Mesenchymal stem cell (in vitro differentiated cells and primary cell): ENCODE results near the gene WASL.
"Not testable (repeated sequence)": the region's sequence is repeated elsewhere in the genome, so short reads cannot be mapped to it uniquely, and the experiment has no call there.

ENCODE experiments used
- DNase-seq: peaks from one replicate; pipeline ENCODE4 v3.0.0-alpha.2; 2013
- H2AFZ ChIP-seq: one replicate; pipeline ENCODE4 v1.6.1; 2013; ENCODE audit warnings: low read depth, mild to moderate bottlenecking, control low read depth, inconsistent platforms, low read length, moderate library complexity
- H2AK5ac ChIP-seq: 2 replicates; pipeline ENCODE4 v1.6.1; 2013; ENCODE audit warnings: low read length, moderate library complexity, mild to moderate bottlenecking, inconsistent platforms; ENCODE audit not compliant: severe bottlenecking
- H2BK120ac ChIP-seq: one replicate; pipeline ENCODE4 v1.6.1; 2013; ENCODE audit warnings: low read depth, mild to moderate bottlenecking, inconsistent platforms, low read length, moderate library complexity
- H2BK12ac ChIP-seq, 2 experiments: one replicate each; pipeline ENCODE4 v1.6.1; 2013; ENCODE audit warnings: inconsistent platforms in 2 of 2, low read length in 2 of 2, mild to moderate bottlenecking in 2 of 2, moderate library complexity in 2 of 2, control low read depth in 1 of 2
- H2BK15ac ChIP-seq: one replicate; pipeline ENCODE4 v1.6.1; 2013; ENCODE audit warnings: mild to moderate bottlenecking, low read depth, inconsistent platforms; ENCODE audit not compliant: poor library complexity, severe bottlenecking
- H2BK5ac ChIP-seq: 2 replicates; pipeline ENCODE4 v1.6.1; 2013; ENCODE audit warnings: low read depth, mild to moderate bottlenecking, low read length, control low read depth, inconsistent platforms; ENCODE audit not compliant: poor library complexity, severe bottlenecking
- H3K14ac ChIP-seq, 2 experiments: one replicate each; pipeline ENCODE4 v1.6.1; 2013; ENCODE audit warnings: inconsistent platforms in 2 of 2, low read length in 2 of 2, control low read depth in 1 of 2, mild to moderate bottlenecking in 1 of 2, moderate library complexity in 1 of 2
- H3K18ac ChIP-seq, 2 experiments: one replicate each; pipeline ENCODE4 v1.6.1; 2013; ENCODE audit warnings: inconsistent platforms in 2 of 2, low read length in 2 of 2, control low read depth in 1 of 2, low read depth in 1 of 2, mild to moderate bottlenecking in 1 of 2
- H3K23ac ChIP-seq, 2 experiments: one replicate each; pipeline ENCODE4 v1.6.1; 2013; ENCODE audit warnings: inconsistent platforms in 2 of 2, low read length in 2 of 2, mild to moderate bottlenecking in 2 of 2, moderate library complexity in 2 of 2, control low read depth in 1 of 2
- H3K27ac ChIP-seq: 2 replicates; pipeline ENCODE4 v1.5.1; 2013; ENCODE audit warnings: mild to moderate bottlenecking, moderate library complexity, low read length, control low read depth, inconsistent platforms; ENCODE audit not compliant: poor library complexity, severe bottlenecking
- H3K27me3 ChIP-seq, 2 experiments: 2 replicates each; pipeline versions ENCODE4 v1.6.1 to v1.7.0; 2013; ENCODE audit warnings: low read length in 2 of 2, mild to moderate bottlenecking in 2 of 2, moderate library complexity in 2 of 2, control low read depth in 1 of 2, inconsistent platforms in 1 of 2; ENCODE audit not compliant: control insufficient read depth in 1 of 2, insufficient read depth in 1 of 2
- H3K36me3 ChIP-seq, 2 experiments: 2 replicates each; pipeline versions ENCODE4 v1.6.1 to v1.7.0; 2013; ENCODE audit warnings: low read length in 2 of 2, control low read depth in 1 of 2, inconsistent platforms in 1 of 2, low read depth in 1 of 2, mild to moderate bottlenecking in 1 of 2; ENCODE audit not compliant: insufficient read depth in 2 of 2, control insufficient read depth in 1 of 2
- H3K4ac ChIP-seq, 2 experiments: one replicate each; pipeline ENCODE4 v1.6.1; 2013; ENCODE audit warnings: inconsistent platforms in 2 of 2, low read length in 2 of 2, mild to moderate bottlenecking in 2 of 2, moderate library complexity in 2 of 2, control low read depth in 1 of 2, low read depth in 1 of 2
- H3K4me1 ChIP-seq: 2 replicates; pipeline ENCODE4 v1.6.1; 2013; ENCODE audit warnings: low read depth, low read length, control low read depth; ENCODE audit not compliant: control insufficient read depth, insufficient read depth
- H3K4me2 ChIP-seq: 2 replicates; pipeline ENCODE4 v1.6.1; 2013; ENCODE audit warnings: low read length, mild to moderate bottlenecking, inconsistent platforms; ENCODE audit not compliant: poor library complexity, severe bottlenecking
- H3K4me3 ChIP-seq, 2 experiments: 2 replicates each; pipeline versions ENCODE4 v1.5.1 to v1.7.0; 2013; ENCODE audit warnings: low read length in 2 of 2, mild to moderate bottlenecking in 2 of 2, control low read depth in 1 of 2, low read depth in 1 of 2; ENCODE audit not compliant: insufficient read depth in 1 of 2
- H3K79me1 ChIP-seq: replicated peaks from 2 replicates; pipeline ENCODE4 v1.6.1; 2013; ENCODE audit warnings: mild to moderate bottlenecking, control low read depth, low read length, inconsistent platforms; ENCODE audit not compliant: poor library complexity, severe bottlenecking
- H3K9ac ChIP-seq: 2 replicates; pipeline ENCODE4 v1.7.0; 2013; ENCODE audit warnings: mild to moderate bottlenecking, low read length, moderate library complexity
- H3K9me3 ChIP-seq: 2 replicates; pipeline ENCODE4 v1.7.0; 2013; ENCODE audit warnings: mild to moderate bottlenecking, low read length; ENCODE audit not compliant: control insufficient read depth
- H4K8ac ChIP-seq: one replicate; pipeline ENCODE4 v1.6.1; 2013; ENCODE audit warnings: inconsistent platforms, mild to moderate bottlenecking, low read length, moderate library complexity
- H4K91ac ChIP-seq: one replicate; pipeline ENCODE4 v1.6.1; 2013; ENCODE audit warnings: mild to moderate bottlenecking, low read length, inconsistent platforms
- WGBS: methylation state at CpG from one replicate; pipeline ENCODE4 v1.1.7; 2013; ENCODE audit warnings: mixed read lengths; 5-methylcytosine and 5-hydroxymethylcytosine counted together

Gene WASL

DNA sequence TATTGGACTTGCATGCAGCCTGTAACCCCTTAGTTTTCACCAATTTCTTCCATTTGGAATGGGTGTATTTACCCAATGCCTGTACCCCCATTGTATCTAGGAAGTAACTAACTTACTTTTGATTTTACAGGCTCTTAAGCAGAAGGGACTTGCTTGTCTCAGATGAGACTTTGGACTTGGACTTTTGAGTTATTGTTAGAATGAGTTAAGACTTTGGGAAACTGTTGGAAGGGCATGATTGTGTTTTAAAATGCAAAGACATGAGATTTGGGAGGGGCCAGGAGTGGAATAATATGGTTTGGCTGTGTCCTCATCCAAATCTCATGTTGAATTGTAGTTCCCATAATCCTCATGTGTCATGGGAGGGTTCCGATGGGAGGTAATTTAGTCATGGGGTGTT, 46.3 kb upstream of the WASL start:
- not testable (repeated sequence) for H3K36me3 ChIP-seq, H3K23ac ChIP-seq, H2BK5ac ChIP-seq, H3K4me3 ChIP-seq, H4K8ac ChIP-seq, H3K79me1 ChIP-seq, H3K4me2 ChIP-seq, H2BK120ac ChIP-seq, H2BK12ac ChIP-seq, H3K27ac ChIP-seq, H2AK5ac ChIP-seq, H2AFZ ChIP-seq, H3K18ac ChIP-seq, H3K4ac ChIP-seq, H3K27me3 ChIP-seq, H3K9me3 ChIP-seq, H3K4me1 ChIP-seq, DNase-seq, H2BK15ac ChIP-seq, H3K14ac ChIP-seq, H3K9ac ChIP-seq, H4K91ac ChIP-seq
- no CpG with 5 or more reads among the region's 1 CpG for WGBS

DNA sequence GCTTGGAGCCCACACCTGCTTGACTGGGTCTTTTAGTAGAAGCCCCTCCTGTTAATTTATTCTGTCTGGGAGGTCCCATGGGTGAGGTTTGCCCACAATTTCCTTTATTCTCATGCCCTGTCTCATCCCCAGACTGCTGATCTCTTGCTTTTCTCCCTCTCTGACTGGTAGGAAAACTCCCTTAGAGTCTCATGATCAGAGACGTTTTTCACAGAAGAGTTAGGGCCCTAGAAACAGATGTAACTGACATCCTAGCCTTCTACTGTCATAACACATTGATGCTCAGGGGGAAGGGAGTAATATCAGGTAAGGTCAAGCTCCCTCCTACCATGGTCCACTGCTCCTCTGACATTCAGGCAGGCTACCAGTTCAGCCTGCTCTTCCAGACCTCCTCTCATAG, 43.7 kb upstream of the WASL start:
- H3K4me1 ChIP-seq = no peaks in the 10 kb centered on the region
- no peaks in the 10 kb centered on the region for H3K36me3 ChIP-seq

DNA sequence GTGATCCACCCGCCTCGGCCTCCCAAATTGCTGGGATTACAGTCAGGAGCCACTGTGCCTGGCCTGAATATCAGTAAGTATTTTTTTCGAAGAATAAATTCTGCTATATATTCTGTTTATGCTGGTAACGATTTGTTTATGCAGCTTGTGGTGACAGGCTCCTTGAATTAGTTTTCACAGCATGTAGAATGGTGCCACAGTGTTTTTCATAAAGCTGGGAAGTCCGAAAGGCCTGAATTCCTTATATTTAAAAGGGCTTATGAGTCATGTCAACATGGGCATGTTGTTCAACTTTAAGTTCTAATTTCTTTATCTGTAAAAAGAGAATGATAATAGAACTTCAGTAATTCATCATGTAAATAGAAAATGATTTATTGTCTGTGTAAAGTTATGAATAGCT, 42.2 kb upstream of the WASL start:
- H3K79me1 ChIP-seq = no peaks in the 10 kb centered on the region
- H3K9me3 ChIP-seq = no peaks in the 10 kb centered on the region
- H3K27me3 ChIP-seq = no peaks in the 10 kb centered on the region
- no peak overlapping the region for H3K14ac ChIP-seq
- H3K18ac ChIP-seq = no peak overlapping the region
- no peak overlapping the region for H4K8ac ChIP-seq
- no peaks in the 10 kb centered on the region for H3K36me3 ChIP-seq
- H2AK5ac ChIP-seq = no peak overlapping the region
- no peak overlapping the region for H4K91ac ChIP-seq
- H3K4me3 ChIP-seq = no peak overlapping the region
- no peak overlapping the region for H3K9ac ChIP-seq
- H3K4me2 ChIP-seq = no peak overlapping the region
- H2BK5ac ChIP-seq = no peak overlapping the region
- no peak overlapping the region for H2BK15ac ChIP-seq
- 67% methylated on average over 5 of the region's 5 CpGs for WGBS
- H3K4me1 ChIP-seq = no peaks in the 10 kb centered on the region
- H2BK120ac ChIP-seq = no peak overlapping the region
- no peak overlapping the region for H3K4ac ChIP-seq
- H3K23ac ChIP-seq = no peak overlapping the region
- peak; percentile 65 for DNase-seq
- H2AFZ ChIP-seq = no peak overlapping the region
- H2BK12ac ChIP-seq = no peak overlapping the region
- no peak overlapping the region for H3K27ac ChIP-seq

More for the DNA sequence above, 43.7 kb upstream of the WASL start:
- WGBS = no CpG with 5 or more reads among the region's 1 CpG
- H2AFZ ChIP-seq = no peak overlapping the region
- H2BK120ac ChIP-seq = no peak overlapping the region
- H3K9me3 ChIP-seq = no peaks in the 10 kb centered on the region
- no peak overlapping the region for H3K4me2 ChIP-seq
- H2BK15ac ChIP-seq = no peak overlapping the region
- H3K79me1 ChIP-seq = no peaks in the 10 kb centered on the region
- no peak overlapping the region for H3K4ac ChIP-seq
- H3K18ac ChIP-seq = no peak overlapping the region
- no peak overlapping the region for H2AK5ac ChIP-seq
- no peak overlapping the region for H3K14ac ChIP-seq
- no peak for DNase-seq
- no peak overlapping the region for H3K4me3 ChIP-seq
- no peak overlapping the region for H4K91ac ChIP-seq
- H3K9ac ChIP-seq = no peak overlapping the region
- no peaks in the 10 kb centered on the region for H3K27me3 ChIP-seq
- no peak overlapping the region for H3K23ac ChIP-seq
- H3K27ac ChIP-seq = no peak overlapping the region
- no peak overlapping the region for H2BK12ac ChIP-seq
- no peak overlapping the region for H4K8ac ChIP-seq
- H2BK5ac ChIP-seq = no peak overlapping the region

DNA sequence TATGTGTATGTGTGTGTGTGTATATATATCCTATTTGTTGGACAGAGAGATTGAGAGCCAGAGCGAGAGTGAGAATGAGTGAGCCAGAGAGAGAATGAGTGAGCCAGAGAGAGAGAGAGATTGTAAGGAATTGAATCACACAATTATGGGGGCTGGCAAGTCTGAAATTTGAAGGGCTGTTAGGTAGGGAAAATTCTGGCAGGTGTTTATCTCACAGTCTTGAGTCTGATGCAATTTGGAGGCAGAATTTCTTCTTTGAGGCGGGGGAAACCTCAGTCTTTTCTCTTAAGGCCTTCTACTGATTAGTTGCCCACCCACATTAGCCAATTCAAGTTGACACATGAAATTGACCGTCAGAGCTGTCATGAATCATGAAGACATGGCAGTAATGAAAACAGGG, 41.0 kb upstream of the WASL start:
- H2AFZ ChIP-seq = no peak overlapping the region
- no peak overlapping the region for H3K14ac ChIP-seq
- H4K91ac ChIP-seq = no peak overlapping the region
- no peak overlapping the region for H3K4me3 ChIP-seq
- no peaks in the 10 kb centered on the region for H3K9me3 ChIP-seq
- H3K4ac ChIP-seq = no peak overlapping the region
- H3K27me3 ChIP-seq = no peaks in the 10 kb centered on the region
- no peak overlapping the region for H3K23ac ChIP-seq
- no peaks in the 10 kb centered on the region for H3K36me3 ChIP-seq
- no peak overlapping the region for H3K4me2 ChIP-seq
- no peak for DNase-seq
- no peaks in the 10 kb centered on the region for H3K79me1 ChIP-seq
- no peak overlapping the region for H3K27ac ChIP-seq
- H2BK12ac ChIP-seq = no peak overlapping the region
- H3K4me1 ChIP-seq = no peaks in the 10 kb centered on the region
- no peak overlapping the region for H3K18ac ChIP-seq
- no peak overlapping the region for H4K8ac ChIP-seq
- 100% methylated on average over 2 of the region's 3 CpGs for WGBS
- H2BK120ac ChIP-seq = no peak overlapping the region
- H2BK5ac ChIP-seq = no peak overlapping the region
- H2AK5ac ChIP-seq = no peak overlapping the region
- H2BK15ac ChIP-seq = no peak overlapping the region
- no peak overlapping the region for H3K9ac ChIP-seq
